Measurements from ENCODE around the gene SLCO1A2.
"Not testable (repeated sequence)": the region's sequence is repeated elsewhere in the genome, so short reads cannot be mapped to it uniquely, and the experiment has no call there.

DNA sequence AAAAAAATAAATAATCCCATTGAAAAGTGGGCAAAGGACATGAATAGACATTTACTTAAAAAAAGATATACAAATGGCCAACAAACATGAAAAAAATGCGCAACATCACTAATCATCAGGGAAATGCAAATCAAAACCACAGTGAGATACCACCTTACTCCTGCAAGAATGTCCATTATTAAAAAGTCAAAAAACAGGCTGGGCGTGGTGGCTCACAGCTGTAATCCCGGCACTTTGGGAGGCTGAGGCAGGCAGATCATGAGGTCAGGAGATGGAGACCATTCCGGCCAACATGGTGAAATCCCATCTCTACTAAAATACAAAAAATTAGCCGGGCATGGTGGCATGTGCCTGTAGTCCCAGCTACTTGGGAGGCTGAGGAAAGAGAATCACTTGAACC is 46.6 kb upstream of the SLCO1A2 start:
- TF ChIP-seq ZBTB20 (tag by site-specific recombination; IDR thresholded peaks at IDR 0.05); ZNF544 (tag by site-specific recombination; IDR thresholded peaks at IDR 0.05); ZNF274 (IDR thresholded peaks at IDR 0.05; ENCODE audit: low read length); ZNF274 (tag by site-specific recombination; IDR thresholded peaks at IDR 0.05; ENCODE audit: borderline replicate concordance); ZNF473 (tag by site-specific recombination; IDR thresholded peaks at IDR 0.05); ZNF560 (tag by site-specific recombination; IDR thresholded peaks at IDR 0.05; ENCODE audit: borderline replicate concordance); TRIM28 (IDR thresholded peaks at IDR 0.05; ENCODE audit: borderline replicate concordance, low read length): not testable (repeated sequence)
- TF ChIP-seq, protein P1, sequence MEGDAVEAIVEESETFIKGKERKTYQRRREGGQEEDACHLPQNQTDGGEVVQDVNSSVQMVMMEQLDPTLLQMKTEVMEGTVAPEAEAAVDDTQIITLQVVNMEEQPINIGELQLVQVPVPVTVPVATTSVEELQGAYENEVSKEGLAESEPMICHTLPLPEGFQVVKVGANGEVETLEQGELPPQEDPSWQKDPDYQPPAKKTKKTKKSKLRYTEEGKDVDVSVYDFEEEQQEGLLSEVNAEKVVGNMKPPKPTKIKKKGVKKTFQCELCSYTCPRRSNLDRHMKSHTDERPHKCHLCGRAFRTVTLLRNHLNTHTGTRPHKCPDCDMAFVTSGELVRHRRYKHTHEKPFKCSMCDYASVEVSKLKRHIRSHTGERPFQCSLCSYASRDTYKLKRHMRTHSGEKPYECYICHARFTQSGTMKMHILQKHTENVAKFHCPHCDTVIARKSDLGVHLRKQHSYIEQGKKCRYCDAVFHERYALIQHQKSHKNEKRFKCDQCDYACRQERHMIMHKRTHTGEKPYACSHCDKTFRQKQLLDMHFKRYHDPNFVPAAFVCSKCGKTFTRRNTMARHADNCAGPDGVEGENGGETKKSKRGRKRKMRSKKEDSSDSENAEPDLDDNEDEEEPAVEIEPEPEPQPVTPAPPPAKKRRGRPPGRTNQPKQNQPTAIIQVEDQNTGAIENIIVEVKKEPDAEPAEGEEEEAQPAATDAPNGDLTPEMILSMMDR (tag by site-specific recombination; IDR thresholded peaks at IDR 0.05) = not testable (repeated sequence)
- TF ChIP-seq, protein P2, sequence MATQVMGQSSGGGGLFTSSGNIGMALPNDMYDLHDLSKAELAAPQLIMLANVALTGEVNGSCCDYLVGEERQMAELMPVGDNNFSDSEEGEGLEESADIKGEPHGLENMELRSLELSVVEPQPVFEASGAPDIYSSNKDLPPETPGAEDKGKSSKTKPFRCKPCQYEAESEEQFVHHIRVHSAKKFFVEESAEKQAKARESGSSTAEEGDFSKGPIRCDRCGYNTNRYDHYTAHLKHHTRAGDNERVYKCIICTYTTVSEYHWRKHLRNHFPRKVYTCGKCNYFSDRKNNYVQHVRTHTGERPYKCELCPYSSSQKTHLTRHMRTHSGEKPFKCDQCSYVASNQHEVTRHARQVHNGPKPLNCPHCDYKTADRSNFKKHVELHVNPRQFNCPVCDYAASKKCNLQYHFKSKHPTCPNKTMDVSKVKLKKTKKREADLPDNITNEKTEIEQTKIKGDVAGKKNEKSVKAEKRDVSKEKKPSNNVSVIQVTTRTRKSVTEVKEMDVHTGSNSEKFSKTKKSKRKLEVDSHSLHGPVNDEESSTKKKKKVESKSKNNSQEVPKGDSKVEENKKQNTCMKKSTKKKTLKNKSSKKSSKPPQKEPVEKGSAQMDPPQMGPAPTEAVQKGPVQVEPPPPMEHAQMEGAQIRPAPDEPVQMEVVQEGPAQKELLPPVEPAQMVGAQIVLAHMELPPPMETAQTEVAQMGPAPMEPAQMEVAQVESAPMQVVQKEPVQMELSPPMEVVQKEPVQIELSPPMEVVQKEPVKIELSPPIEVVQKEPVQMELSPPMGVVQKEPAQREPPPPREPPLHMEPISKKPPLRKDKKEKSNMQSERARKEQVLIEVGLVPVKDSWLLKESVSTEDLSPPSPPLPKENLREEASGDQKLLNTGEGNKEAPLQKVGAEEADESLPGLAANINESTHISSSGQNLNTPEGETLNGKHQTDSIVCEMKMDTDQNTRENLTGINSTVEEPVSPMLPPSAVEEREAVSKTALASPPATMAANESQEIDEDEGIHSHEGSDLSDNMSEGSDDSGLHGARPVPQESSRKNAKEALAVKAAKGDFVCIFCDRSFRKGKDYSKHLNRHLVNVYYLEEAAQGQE (tag by site-specific recombination; IDR thresholded peaks at IDR 0.05) = not testable (repeated sequence)
- TF ChIP-seq, protein P3, sequence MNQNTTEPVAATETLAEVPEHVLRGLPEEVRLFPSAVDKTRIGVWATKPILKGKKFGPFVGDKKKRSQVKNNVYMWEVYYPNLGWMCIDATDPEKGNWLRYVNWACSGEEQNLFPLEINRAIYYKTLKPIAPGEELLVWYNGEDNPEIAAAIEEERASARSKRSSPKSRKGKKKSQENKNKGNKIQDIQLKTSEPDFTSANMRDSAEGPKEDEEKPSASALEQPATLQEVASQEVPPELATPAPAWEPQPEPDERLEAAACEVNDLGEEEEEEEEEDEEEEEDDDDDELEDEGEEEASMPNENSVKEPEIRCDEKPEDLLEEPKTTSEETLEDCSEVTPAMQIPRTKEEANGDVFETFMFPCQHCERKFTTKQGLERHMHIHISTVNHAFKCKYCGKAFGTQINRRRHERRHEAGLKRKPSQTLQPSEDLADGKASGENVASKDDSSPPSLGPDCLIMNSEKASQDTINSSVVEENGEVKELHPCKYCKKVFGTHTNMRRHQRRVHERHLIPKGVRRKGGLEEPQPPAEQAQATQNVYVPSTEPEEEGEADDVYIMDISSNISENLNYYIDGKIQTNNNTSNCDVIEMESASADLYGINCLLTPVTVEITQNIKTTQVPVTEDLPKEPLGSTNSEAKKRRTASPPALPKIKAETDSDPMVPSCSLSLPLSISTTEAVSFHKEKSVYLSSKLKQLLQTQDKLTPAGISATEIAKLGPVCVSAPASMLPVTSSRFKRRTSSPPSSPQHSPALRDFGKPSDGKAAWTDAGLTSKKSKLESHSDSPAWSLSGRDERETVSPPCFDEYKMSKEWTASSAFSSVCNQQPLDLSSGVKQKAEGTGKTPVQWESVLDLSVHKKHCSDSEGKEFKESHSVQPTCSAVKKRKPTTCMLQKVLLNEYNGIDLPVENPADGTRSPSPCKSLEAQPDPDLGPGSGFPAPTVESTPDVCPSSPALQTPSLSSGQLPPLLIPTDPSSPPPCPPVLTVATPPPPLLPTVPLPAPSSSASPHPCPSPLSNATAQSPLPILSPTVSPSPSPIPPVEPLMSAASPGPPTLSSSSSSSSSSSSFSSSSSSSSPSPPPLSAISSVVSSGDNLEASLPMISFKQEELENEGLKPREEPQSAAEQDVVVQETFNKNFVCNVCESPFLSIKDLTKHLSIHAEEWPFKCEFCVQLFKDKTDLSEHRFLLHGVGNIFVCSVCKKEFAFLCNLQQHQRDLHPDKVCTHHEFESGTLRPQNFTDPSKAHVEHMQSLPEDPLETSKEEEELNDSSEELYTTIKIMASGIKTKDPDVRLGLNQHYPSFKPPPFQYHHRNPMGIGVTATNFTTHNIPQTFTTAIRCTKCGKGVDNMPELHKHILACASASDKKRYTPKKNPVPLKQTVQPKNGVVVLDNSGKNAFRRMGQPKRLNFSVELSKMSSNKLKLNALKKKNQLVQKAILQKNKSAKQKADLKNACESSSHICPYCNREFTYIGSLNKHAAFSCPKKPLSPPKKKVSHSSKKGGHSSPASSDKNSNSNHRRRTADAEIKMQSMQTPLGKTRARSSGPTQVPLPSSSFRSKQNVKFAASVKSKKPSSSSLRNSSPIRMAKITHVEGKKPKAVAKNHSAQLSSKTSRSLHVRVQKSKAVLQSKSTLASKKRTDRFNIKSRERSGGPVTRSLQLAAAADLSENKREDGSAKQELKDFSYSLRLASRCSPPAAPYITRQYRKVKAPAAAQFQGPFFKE (tag by site-specific recombination; IDR thresholded peaks at IDR 0.05; ENCODE audit: borderline replicate concordance) = not testable (repeated sequence)
- TF ChIP-seq, protein P4, sequence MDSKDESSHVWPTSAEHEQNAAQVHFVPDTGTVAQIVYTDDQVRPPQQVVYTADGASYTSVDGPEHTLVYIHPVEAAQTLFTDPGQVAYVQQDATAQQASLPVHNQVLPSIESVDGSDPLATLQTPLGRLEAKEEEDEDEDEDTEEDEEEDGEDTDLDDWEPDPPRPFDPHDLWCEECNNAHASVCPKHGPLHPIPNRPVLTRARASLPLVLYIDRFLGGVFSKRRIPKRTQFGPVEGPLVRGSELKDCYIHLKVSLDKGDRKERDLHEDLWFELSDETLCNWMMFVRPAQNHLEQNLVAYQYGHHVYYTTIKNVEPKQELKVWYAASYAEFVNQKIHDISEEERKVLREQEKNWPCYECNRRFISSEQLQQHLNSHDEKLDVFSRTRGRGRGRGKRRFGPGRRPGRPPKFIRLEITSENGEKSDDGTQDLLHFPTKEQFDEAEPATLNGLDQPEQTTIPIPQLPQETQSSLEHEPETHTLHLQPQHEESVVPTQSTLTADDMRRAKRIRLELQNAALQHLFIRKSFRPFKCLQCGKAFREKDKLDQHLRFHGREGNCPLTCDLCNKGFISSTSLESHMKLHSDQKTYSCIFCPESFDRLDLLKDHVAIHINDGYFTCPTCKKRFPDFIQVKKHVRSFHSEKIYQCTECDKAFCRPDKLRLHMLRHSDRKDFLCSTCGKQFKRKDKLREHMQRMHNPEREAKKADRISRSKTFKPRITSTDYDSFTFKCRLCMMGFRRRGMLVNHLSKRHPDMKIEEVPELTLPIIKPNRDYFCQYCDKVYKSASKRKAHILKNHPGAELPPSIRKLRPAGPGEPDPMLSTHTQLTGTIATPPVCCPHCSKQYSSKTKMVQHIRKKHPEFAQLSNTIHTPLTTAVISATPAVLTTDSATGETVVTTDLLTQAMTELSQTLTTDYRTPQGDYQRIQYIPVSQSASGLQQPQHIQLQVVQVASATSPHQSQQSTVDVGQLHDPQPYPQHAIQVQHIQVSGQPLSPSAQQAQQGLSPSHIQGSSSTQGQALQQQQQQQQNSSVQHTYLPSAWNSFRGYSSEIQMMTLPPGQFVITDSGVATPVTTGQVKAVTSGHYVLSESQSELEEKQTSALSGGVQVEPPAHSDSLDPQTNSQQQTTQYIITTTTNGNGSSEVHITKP (tag by site-specific recombination; IDR thresholded peaks at IDR 0.05) = not testable (repeated sequence)
- TF ChIP-seq, protein P5, sequence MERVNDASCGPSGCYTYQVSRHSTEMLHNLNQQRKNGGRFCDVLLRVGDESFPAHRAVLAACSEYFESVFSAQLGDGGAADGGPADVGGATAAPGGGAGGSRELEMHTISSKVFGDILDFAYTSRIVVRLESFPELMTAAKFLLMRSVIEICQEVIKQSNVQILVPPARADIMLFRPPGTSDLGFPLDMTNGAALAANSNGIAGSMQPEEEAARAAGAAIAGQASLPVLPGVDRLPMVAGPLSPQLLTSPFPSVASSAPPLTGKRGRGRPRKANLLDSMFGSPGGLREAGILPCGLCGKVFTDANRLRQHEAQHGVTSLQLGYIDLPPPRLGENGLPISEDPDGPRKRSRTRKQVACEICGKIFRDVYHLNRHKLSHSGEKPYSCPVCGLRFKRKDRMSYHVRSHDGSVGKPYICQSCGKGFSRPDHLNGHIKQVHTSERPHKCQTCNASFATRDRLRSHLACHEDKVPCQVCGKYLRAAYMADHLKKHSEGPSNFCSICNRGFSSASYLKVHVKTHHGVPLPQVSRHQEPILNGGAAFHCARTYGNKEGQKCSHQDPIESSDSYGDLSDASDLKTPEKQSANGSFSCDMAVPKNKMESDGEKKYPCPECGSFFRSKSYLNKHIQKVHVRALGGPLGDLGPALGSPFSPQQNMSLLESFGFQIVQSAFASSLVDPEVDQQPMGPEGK (tag by site-specific recombination; IDR thresholded peaks at IDR 0.05) = not testable (repeated sequence)

Measured in HEK293 (cell line).